A549 (cell line): Measurements from ENCODE around the gene TBC1D4.
A peak's percentile ranks its signal among the peaks of the same experiment; 100 is the strongest.

ENCODE experiments used
- ATOH8 ChIP-seq: fragments of 250-450 bp; sonication (Bioruptor Pico); IDR thresholded peaks from 2 replicates; pipeline ENCODE4 v1.5.0; 2020; ENCODE audit warnings: low read depth, mild to moderate bottlenecking, moderate library complexity
- CTCF ChIP-seq: fragments of >200 bp; sonication (Bioruptor Twin); formaldehyde crosslinking; IDR thresholded peaks from 3 replicates; pipeline ENCODE4 v1.5.1; 2016
- EP300 ChIP-seq, 2 experiments: fragments of >200 bp; sonication (Bioruptor Twin); formaldehyde crosslinking; IDR thresholded peaks; 2 replicates in 1 of 2; 3 replicates in 1 of 2; pipeline ENCODE4 v1.6.1; 2016 to 2017
- ESRRA ChIP-seq: fragments of 150-350 bp; IDR thresholded peaks from 2 replicates; pipeline ENCODE4 v1.6.1; 2014; ENCODE audit warnings: mild to moderate bottlenecking, low read length, borderline replicate concordance
- HMGXB4 ChIP-seq: fragments of 250-450 bp; sonication (Bioruptor Pico); IDR thresholded peaks from 2 replicates; pipeline ENCODE4 v1.5.0; 2021; ENCODE audit warnings: mild to moderate bottlenecking, moderate library complexity, borderline replicate concordance
- JUN ChIP-seq, 2 experiments: fragments of >200 bp; sonication (Bioruptor Twin); formaldehyde crosslinking; IDR thresholded peaks; 2 replicates in 1 of 2; 3 replicates in 1 of 2; pipeline ENCODE4 v1.6.1; 2016 to 2017
- KDM1A ChIP-seq: fragments of 200-600 bp; sonication (generic); IDR thresholded peaks from 2 replicates; pipeline ENCODE4 v1.6.1; 2016; ENCODE audit warnings: low read depth, mild to moderate bottlenecking
- MAFK ChIP-seq: fragments of 450-650 bp; IDR thresholded peaks from 2 replicates; pipeline ENCODE4 v1.6.1; 2014; ENCODE audit not compliant: partially characterized antibody
- MAX ChIP-seq: IDR thresholded peaks from 2 replicates; pipeline ENCODE4 v1.6.1; 2012
- MYC ChIP-seq: IDR thresholded peaks from 2 replicates; pipeline ENCODE4 v1.6.1; 2012; ENCODE audit warnings: mild to moderate bottlenecking, inconsistent platforms, low read length, improper control_type of control experiment, borderline replicate concordance
- NFE2L2 ChIP-seq: fragments of 150-350 bp; conservative IDR thresholded peaks from 2 replicates; pipeline ENCODE4 v1.6.1; 2014; ENCODE audit warnings: low read length
- NR3C1 ChIP-seq: fragments of >200 bp; sonication (Bioruptor Twin); formaldehyde crosslinking; IDR thresholded peaks from 3 replicates; pipeline ENCODE4 v1.6.1; 2017
- POLR2A ChIP-seq: IDR thresholded peaks from 2 replicates; pipeline ENCODE4 v1.6.1; 2012; ENCODE audit warnings: mild to moderate bottlenecking, low read length
- RAD21 ChIP-seq, 2 experiments: fragments of >200 bp in 1 of 2; sonication (Bioruptor Twin) in 1 of 2; formaldehyde crosslinking in 1 of 2; IDR thresholded peaks in 1 of 2; conservative IDR thresholded peaks in 1 of 2; 2 replicates in 1 of 2; 3 replicates in 1 of 2; pipeline ENCODE4 v1.6.1; 2012 to 2018; ENCODE audit warnings: inconsistent platforms in 1 of 2

- peak; percentile 48 for TF ChIP-seq MAFK
- TF ChIP-seq JUN (IDR thresholded peaks at IDR 0.05) = no peak
- TF ChIP-seq ESRRA = no peak
- TF ChIP-seq RAD21 (conservative IDR thresholded peaks at IDR 0.05 in 1 of 2, IDR thresholded peaks at IDR 0.05 in 1 of 2) = peak; percentile 39 to 58
- peak; percentile 51 for TF ChIP-seq CTCF
- no peak for TF ChIP-seq NFE2L2
- TF ChIP-seq ATOH8 (CRISPR knock-in tag) = no peak
- no peak for TF ChIP-seq POLR2A
- TF ChIP-seq EP300 (IDR thresholded peaks at IDR 0.05) = no peak
- no peak for TF ChIP-seq MAX
- no peak for TF ChIP-seq NR3C1
- TF ChIP-seq MYC = no peak
- no peak for TF ChIP-seq KDM1A
- TF ChIP-seq HMGXB4 (CRISPR knock-in tag) = no peak
These were observed 109.5 kb downstream of the TBC1D4 start for GRCh38 chr13:75372517-75372916.
